HG03469 (cell line): ENCODE measurements around the gene NLGN1.

ENCODE experiments used
- ATAC-seq: cut with Tn5 transposase; IDR thresholded peaks from one replicate; pipeline ENCODE4 v1.9.1; 2021; ENCODE audit warnings: mild to moderate bottlenecking, moderate library complexity, moderate number of reproducible peaks; ENCODE audit not compliant: unreplicated experiment

Gene NLGN1

GRCh38 chr3:174058804-174059203 is 661.3 kb downstream of the NLGN1 start:
- no peak for ATAC-seq

- no peak for ATAC-seq
Measured at GRCh38 chr3:174060431-174060830, 662.9 kb downstream of the NLGN1 start.

- ATAC-seq: no peak
Measured at GRCh38 chr3:174061162-174061561, 663.6 kb downstream of the NLGN1 start.

GRCh38 chr3:174061731-174062130 is 664.2 kb downstream of the NLGN1 start:
- ATAC-seq: no peak

GRCh38 chr3:174062923-174063322 is 665.4 kb downstream of the NLGN1 start:
- no peak for ATAC-seq

GRCh38 chr3:174068035-174068434 is 670.5 kb downstream of the NLGN1 start:
- ATAC-seq: no peak

- no peak for ATAC-seq
Measured at GRCh38 chr3:174072675-174073074, 675.1 kb downstream of the NLGN1 start.

GRCh38 chr3:174083706-174084105 is 686.2 kb downstream of the NLGN1 start:
- ATAC-seq: no peak

GRCh38 chr3:174089592-174089991 is 692.0 kb downstream of the NLGN1 start:
- no peak for ATAC-seq

- no peak for ATAC-seq
Measured at GRCh38 chr3:174094669-174095068, 697.1 kb downstream of the NLGN1 start.

GRCh38 chr3:174097686-174098085 is 700.1 kb downstream of the NLGN1 start:
- no peak for ATAC-seq

- ATAC-seq: no peak
Measured at GRCh38 chr3:174098746-174099145, 701.2 kb downstream of the NLGN1 start.

GRCh38 chr3:174099724-174100123 is 702.2 kb downstream of the NLGN1 start:
- ATAC-seq: no peak

GRCh38 chr3:174100744-174101143 is 703.2 kb downstream of the NLGN1 start:
- ATAC-seq: no peak

GRCh38 chr3:174101244-174101643 is 703.7 kb downstream of the NLGN1 start:
- ATAC-seq: no peak

- ATAC-seq: no peak
Measured at GRCh38 chr3:174102274-174102673, 704.7 kb downstream of the NLGN1 start.

- ATAC-seq: no peak
Measured at GRCh38 chr3:174102866-174103265, 705.3 kb downstream of the NLGN1 start.

GRCh38 chr3:174110761-174111160 is 713.2 kb downstream of the NLGN1 start:
- ATAC-seq: no peak

GRCh38 chr3:174111776-174112175 is 714.2 kb downstream of the NLGN1 start:
- no peak for ATAC-seq

- no peak for ATAC-seq
Measured at GRCh38 chr3:174116421-174116820, 718.9 kb downstream of the NLGN1 start.

- no peak for ATAC-seq
Measured at GRCh38 chr3:174120997-174121396, 723.5 kb downstream of the NLGN1 start.

- ATAC-seq: no peak
Measured at GRCh38 chr3:174122411-174122810, 724.9 kb downstream of the NLGN1 start.

- no peak for ATAC-seq
Measured at GRCh38 chr3:174125267-174125824, 727.8 kb downstream of the NLGN1 start.
